Stimulated activated CD4-positive, alpha-beta T cell treated with anti-CD3 and anti-CD28 coated beads, Interleukin-15, amount 100 ng/mL, for 1 hour (primary cell): ENCODE data around the gene OBI1.

Source experiments
- DNase-seq, 2 donors: peaks; one replicate each; pipeline ENCODE4 v3.0.0-alpha.2; 2020; ENCODE audit warnings: low read depth in 1 of 2, low spot score in 1 of 2

OBI1 gene

DNA sequence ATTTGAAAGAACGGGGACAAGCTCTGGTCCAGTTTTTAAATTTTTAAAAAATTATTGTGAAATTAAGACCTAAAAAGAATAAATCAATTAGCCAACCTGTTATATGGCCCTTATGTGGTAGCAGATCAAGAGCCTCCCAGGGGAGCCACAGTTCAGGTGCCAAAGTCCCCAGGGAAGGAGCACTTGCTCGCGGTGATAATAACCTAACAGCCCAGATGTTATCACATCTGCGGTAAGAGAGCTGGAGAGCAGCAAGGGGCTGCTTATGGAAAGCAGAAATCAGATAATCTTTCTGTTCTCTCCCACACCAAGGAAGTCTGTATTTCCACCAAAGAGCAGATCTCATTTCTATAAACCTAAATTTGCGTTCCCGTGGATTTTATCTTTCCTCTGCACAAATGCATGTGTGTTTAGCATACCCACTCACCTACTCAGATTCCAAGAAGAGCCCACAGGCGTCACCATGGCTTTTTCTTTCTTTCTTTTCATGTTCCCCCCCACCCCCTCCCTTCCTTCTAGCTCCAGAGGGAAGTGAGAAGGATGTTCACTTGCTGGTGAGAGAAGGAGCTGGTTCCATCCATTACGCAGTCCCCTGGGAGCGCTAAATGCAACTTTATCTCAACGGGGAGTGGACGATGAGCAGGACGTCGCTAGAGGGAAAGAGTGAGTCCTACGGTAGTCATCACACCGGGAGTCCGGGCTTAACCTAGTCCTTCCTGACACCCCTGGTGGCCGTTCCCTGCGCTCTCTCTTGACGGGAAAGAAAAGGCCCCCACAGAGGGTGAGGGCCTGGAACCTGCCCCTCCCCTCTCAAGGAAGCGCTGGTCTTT lies 54.0 kb downstream of the OBI1 start:
- DNase-seq: no peak

DNA sequence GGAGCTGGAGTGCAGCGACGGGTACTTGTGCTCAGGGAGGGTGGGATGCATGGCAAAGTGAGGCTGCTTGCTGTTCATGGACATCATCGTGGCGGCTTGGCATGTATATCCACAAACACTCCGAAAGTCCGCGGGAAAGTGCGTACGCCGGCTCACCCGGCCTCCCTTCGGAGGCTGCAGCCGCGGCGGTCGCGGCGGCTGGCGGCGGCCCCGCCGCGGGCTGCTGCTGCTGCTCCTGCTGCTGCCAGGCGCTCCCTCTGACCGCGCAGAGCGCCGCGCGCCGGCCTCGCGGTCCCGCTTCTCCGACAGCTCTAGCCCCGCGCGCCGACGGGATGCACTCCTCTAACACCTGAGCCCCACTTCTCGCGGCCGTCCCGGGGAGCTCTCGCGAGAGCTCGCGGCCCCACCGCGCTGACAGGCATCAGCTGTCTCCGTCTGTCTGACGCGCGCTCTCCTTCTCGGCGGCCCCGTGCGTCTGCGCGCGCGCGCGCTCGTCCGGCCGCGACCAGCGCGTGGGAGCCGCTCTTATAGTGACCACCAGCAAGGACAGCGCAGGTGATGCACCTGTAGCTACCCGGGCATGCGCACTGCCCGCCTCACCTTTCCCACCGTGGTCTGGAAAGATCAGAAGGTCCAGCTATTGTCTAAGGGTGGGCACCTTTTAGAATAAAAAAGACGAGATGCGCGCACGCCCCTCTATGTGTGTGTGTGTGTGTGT lies 55.6 kb downstream of the OBI1 start, which contains the start of gene POU4F1:
TSS of gene POU4F1 (minus strand) at position 313 of the 718 bp plus-strand sequence. CDS start at position 87, 226 bp downstream.
- no peak for DNase-seq

DNA sequence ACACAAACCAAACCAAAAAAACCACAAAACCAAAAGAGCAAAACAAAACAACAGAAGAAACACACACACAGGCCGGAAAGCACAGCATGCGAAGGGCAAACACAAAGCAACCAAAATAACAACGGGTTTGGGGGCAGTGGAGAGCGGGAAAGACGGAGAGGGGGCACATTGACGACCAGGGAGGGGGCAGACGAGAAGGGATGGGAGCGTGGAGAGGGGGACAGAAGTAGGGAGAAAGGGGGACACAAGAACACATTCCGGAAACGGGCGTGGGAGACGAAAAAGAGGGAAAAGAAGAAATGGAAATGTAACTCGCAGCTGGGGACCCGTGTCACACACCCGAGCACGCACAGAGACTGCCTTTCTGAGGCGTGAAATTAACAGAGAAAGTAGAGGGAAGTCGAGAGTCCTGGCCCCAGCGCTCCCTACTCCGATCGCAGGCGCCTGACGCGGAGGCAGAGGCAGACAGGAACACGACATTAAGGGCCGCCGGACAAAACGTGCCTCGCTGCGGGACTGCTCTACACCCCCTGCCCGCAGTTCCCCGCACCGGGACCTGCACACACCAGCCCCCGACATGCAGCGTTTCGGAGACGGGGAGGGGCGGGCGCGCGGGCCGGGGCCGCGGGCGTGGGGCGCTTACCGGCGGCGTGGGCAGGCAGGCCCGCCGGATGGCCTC lies 56.3 kb downstream of the OBI1 start:
- DNase-seq: no peak

DNA sequence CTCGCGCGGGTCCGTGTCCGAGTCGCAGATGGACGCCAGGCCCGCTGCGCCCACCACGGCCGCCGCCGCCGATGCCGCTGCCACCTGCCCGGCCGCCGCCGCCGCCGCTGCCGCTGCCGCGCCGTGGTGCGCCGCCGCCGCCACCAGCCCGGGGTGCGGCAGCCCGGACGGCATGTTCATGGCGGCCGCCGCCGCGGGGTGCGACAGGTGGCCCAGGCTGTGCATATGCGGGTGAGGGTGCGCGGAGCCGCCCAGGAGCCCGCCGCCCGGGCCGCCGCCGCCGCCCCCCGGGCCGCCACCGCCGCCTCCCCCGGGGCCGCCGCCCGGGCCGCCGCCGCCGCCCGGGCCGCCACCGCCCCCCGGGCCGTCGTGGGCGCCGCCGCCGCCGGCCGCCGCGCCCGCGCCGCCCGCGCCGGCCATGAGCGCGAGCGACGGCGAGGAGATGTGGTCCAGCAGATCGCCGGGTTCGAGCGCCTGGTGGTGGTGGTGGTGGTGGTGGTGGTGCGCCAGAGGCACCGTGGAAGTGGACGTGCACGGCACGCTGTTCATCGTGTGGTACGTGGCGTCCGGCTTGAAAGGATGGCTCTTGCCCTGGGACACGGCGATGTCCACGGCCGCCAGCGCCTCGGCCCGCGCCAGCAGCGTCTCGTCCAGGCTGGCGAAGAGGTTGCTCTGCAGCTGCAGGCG lies 56.9 kb downstream of the OBI1 start:
- DNase-seq: no peak

DNA sequence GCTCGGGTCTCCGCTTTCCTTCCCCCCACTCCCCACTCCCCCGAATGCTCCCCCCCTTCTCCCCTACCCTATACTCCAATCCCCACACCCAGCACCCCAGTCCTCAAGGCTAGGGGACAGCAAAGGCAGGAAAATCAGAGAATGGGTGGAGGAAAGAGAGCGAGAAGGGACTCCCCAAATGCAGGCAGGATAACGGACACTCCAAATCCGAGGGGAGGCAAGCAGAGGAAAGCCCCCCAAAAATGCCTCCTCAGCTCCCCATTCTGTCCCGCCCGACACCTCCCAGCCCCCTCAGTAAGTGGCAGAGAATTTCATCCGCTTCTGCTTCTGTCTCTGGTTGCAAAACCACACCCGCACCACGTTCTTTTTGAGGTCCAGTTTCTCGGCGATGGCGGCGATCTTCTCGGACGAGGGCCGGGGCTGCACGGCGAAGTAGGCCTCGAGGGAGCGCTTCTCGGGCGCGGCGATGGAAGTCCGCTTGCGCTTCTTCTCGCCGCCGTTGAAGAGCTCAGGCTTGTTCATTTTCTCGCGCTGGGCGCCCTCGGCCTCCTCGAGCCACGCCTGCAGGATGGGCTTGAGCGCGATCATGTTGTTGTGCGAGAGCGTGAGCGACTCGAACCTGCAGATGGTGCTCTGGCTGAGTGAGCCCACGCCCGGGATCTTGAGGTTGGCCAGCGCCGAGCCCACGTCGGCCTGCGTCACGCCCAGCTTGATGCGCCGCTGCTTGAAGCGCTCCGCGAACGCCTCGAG lies 57.7 kb downstream of the OBI1 start:
- DNase-seq: no peak

DNA sequence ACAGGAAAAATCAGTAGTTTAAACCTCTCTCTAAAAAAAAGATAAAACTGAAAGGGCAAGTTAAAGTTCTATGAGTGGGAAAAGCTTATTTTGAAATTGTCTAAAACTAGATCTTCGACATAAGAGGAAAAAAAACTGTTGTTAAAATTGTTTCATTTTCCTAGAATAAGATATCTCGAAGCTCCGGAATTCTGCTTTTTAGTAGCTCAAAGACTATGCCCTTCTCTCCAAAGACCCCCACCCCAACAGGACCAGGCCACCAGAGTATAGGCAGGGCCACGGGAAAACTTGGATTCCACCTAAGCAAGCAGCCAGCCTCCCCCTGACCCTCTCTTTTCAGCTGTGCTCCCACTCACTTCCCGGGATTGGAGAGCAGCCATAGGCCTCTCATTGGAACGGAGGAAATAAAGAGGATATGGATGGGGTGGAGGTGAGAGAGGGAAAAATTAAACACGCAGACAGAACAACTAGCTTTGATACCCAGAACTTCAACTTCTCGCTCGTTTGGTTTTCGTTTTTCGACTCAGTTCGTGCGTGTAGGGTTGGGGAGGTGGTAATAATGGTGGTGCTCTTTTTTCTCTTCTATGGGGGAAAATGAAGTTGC lies 58.6 kb downstream of the OBI1 start:
- DNase-seq: no peak

DNA sequence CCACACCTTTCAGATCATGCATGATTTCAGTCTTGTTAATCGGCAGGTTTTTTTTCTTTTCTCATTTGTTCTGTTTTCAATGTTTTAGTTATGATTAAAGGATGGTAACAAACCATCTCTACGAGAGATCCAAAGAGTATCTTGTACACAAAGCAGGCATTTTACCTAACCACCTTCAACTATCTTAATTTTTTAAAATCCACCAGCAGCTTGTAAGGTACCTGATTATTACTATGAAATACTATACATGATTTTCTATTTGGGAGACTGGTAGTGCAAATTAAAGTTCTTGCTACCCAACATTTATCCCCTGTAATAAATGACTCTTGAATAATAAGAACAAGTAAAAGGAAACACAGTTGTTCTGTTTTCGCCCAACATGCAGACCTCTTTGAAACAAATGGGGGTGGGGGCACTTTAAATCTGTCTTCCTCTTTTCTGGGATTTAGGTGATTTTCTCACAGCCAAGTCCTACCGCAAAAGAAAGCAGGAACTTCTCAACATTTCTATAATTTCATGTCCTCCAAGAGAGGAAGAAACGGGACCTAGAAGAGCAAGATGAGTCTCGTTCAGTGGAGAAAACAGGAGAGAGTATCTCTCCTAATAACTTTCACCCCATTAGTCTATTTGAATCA lies 59.2 kb downstream of the OBI1 start:
- DNase-seq: no peak

DNA sequence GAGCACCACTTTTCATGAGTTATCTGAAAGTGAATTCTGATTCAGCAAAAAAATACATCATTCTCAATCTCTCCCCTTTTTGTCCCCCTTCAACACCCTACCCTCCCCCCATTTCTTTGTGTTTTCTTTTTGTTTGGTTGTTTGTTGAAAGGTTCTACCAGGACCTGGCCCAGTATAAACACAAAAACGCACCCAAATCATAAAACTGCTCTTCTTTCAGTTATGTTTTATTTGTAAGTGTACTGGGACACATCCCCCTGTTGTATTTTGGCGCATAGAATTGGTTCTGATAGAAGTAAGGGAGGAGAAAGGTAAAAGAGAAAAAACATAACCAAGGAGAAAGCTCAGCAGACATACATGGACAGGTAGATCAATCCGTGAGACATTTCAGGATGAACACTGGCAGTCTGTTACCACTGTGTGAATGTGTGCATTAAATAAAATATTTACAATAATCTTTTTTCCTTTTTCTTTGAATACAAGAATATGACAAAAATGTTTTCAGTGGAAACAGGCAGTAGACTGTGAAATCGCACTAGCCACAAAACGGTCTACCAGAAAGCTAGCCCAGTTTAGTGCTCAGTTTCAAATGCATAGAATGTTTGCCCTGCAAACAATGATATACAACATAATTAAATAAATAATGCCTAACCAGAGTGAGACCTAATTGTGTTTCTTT lies 59.9 kb downstream of the OBI1 start:
- no peak for DNase-seq

DNA sequence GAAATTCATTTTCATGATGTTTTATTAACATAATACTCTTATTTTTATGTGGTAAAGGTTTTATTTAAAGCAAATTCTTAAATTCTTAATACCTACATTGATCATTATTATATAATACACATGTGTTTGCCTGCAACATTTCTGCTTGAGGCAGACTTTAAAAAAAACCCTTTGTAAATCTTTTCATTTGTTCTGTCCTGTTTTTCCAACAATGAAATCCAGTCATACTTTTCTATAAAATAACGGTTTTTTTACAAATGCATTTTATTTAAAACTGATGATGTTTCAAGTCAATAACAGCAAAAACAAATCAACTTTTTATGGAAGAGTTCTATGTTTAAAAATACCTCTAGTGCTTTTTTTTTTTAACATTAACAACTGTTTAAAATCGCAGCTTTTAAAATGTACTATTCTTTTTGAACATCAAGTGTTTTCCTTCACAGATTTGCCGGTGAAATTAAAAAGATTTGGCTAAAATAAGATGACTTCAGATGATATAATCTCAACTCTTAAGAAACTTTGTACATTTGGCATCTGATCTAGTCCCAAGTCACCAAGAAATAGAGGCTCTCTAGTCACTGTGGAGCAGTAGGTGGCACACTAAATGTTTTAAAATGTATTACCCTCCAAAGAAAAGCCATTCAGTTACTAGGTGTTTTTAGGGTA lies 60.7 kb downstream of the OBI1 start:
- DNase-seq: no peak

DNA sequence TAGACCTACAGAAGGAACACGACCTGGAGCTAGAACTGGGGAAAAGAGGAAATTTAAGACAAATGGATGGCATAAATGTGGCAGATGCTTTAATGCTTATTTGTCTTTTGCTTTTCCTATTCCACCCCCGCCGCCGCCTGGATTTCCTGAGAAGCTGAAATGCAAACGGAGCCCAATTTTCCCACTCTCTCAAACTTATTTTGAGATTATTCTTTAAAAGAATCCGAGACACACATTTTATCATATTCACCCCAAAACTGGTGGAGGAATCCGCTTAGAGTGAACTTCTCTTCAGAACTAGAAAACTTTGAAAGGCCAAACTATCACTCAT lies 61.4 kb downstream of the OBI1 start:
- DNase-seq: no peak

DNA sequence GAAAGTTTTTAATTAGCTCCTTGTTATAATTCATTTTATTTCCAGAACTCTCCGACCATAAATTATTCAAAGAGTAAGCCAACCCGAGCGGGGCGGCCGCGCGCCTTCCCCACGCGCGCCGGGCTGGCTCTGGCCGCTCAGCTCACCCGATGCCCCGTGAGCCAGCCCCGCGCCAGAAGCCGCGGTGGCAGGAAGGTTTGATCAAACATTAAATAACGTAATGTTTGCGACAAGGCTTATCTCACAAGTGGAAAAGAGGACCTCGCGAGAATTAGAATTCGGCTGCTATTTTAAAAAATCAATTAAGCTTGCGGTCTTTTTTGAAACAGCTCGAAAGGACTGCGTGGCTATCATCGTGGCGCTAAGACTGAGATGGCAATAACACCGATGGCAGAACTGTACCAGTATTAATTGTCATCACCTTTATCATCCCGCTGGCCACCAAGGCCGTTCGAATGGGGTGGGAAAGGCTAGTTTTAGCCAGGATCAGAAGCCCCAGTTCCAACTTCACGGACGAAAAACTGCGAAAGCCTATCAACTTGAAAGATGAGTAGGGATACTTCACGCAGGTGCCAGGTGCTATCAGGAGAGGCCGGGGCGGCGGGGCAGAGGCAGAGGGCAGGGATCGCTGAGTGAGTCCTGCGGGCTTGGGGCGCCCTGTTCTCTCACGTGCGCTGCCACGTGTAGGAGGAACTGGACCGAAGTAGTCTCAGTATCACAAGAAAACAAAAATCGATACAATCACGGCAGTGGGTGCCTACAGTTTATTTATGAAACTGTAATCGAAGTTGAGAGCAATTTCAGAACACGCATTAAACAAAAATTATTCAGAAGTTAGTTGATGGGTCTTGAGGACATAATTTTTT lies 62.0 kb downstream of the OBI1 start:
- no peak for DNase-seq

DNA sequence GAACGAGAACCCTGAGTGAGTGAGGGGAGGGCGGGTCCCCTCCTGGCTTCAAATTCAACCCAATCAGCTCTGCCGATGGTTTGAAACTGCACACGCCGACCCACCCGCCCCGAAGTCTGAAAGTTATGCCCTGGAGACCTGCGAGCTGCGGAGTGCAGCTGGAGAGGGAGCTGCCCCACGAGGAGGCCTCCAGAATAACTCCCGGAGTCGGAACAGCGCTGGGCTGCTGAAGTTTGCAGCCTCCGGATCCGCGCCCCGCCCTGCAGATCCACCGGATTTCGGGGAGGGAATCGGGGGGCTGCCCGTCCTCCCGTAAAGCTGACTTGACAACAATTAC lies 62.6 kb downstream of the OBI1 start:
- DNase-seq: no peak

DNA sequence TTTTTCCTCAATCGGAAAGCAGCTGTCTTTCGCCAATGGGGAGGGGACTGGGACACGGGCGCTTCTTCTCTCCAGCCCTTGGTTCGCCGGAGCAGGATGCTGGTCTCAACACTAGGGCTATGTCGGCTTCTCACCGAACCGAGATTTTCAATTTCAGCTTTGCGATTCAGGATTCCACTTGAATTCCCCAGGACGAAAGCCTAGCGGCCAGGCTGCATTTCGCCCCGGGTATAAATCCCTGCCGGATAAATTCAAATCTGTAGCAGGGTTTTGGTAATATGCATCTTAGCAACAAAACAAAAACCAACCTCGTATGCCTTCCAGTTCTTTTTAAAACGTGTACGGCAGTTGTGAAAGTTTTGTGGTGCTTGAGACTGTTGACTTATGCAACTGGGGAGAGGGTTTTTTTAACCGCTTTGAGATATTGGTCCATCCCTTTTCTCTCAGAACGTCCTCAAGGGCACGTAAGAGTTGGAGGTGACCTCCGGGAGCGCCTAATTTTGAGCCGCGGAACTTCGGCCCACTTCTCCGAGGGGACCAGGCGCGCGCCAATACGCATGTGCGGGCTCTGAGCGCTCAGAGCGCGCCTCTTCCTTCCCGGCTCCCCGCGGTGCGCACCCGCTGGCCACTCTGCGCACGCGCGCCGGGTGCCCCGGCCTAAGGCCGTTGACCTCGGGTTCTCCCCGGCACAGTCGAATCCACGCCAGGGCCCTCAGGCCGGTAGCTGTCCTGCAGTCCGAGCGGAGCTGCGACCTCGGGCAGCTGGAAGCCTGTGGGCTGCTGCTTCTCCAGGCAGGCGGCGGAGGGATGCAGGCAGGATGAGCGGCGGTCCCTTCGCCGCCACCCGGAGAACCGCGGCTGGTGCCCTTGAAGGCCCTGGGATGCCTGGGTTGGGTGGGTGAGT lies 63.2 kb downstream of the OBI1 start:
- no peak for DNase-seq

DNA sequence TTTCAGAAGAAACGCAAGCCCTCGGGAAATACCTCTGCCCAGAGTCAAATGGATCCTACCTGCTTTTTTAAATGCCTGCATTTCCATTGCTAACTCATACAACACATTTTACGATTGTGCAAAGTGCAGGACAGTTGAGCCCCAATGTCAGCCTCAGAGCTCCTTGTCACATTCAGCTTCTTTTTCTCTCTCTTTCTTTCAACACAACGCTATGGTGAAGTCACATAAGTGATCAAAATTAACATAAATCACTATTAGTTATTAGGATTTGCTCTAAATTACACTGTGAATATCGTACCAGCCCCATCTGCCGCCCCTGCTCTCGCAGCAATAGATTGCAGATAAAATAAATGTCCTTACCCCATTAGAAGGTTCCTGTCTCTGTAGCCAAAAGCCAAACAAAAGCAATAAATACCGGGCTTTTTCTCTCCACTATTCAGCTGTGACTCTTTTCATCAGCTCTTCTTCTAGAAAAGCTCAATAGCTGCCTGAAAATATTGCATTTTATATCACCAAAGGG lies 64.4 kb downstream of the OBI1 start:
- DNase-seq: no peak

DNA sequence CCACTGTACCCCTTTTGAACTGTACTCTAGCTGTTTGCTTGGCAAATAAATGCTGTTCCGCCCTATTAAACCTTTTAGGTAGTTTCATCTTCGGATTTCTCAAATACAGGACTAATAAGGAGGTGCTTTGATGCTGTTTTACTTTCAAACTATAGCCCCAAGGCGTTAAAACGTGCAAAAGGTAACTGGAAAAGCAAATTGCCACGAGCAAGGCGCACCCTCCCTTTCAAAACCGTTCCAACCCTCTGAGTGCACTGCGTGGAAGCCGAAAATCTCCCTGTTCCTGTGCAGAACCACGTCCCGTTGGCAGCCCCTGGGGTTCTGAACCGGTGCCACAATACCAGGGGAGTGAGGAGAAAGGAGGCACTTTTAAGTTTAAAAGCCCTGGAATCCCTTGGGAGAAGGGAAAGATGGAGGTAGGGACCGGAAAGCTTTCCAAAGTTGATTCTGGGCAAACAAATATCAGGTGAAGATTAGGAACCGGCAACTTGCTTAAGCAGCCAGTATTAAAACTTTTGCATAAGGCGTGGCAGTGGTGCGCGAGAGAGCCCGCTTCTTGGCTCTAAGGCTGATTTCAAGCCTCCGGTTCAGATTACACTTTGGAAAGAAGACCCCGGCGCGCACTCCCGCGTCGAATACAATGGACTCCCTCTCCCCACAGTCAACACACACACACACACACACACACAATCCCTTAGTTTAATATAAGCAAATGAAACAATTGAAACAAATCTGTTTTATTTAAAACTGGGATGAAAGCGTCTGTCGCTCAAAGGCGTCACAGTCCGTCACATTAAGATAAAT lies 65.1 kb downstream of the OBI1 start:
- no peak for DNase-seq

DNA sequence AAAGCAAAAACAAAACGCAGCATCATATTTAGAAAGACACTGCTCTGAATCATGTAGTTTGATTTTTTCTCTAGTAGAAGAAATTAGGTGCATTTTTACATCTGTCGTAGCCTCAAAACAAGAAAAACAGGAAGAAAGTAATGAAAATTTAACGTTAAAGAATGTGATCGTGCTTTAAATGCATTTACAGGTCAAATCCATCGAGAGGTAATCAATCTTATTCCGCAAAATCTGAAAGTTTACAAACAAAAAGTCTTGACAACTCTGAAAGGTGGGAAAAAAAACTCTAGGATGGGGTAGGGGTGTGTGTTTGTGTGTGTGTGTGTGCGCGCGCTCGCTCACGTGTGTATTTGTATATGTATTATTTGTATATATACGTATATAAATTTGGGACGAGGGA lies 65.8 kb downstream of the OBI1 start:
- no peak for DNase-seq
